Body of pancreas (tissue), 4 donors: Measurements from ENCODE around the gene RNPS1. TPM values are rescaled to one million over a fixed set of nuclear protein-coding genes. Genes with fewer than 3 reads are reported as not detected.

ENCODE experiments used
- ATAC-seq: fragments of 150-250 bp; one replicate; pipeline ENCODE4 v1.9.1; 2016
- DNase-seq, 4 donors: peaks; one replicate each; pipeline ENCODE4 v3.0.0-alpha.2; 2019
- H3K27ac ChIP-seq, 4 donors: fragments of 200-600 bp; sonication (generic); 1 replicate in 3 of 4; 2 replicates in 1 of 4; pipeline versions ENCODE4 v1.5.1 to v1.6.1; 2016 to 2019; ENCODE audit warnings: mild to moderate bottlenecking in 1 of 4, mixed read lengths in 1 of 4, moderate library complexity in 1 of 4
- H3K27me3 ChIP-seq, 2 donors: fragments of 200-600 bp; sonication (generic); one replicate each; pipeline ENCODE4 v1.6.0; 2016; ENCODE audit warnings: mild to moderate bottlenecking in 1 of 2
- H3K36me3 ChIP-seq, 2 donors: fragments of 200-600 bp; sonication (generic); replicated peaks in 1 of 2; 2 replicates each; pipeline ENCODE4 v1.5.1; 2016; ENCODE audit warnings: low read depth in 2 of 2; ENCODE audit not compliant: insufficient read depth in 1 of 2
- H3K4me1 ChIP-seq: fragments of 200-600 bp; sonication (generic); one replicate; pipeline ENCODE4 v1.6.0; 2016
- H3K4me3 ChIP-seq, 2 donors: fragments of 200-600 bp; sonication (generic); 1 replicate in 1 of 2; 2 replicates in 1 of 2; pipeline ENCODE4 v1.5.1; 2016 to 2019
- H3K9me3 ChIP-seq, 3 donors: fragments of 200-600 bp; sonication (generic); 1 replicate in 2 of 3; 2 replicates in 1 of 3; pipeline ENCODE4 v1.5.1; 2016
- CTCF ChIP-seq, 7 experiments: fragments of 450-650 bp in 4 of 7; fragments of 200-600 bp in 3 of 7; sonication (generic) in 3 of 7; IDR thresholded peaks; one replicate each; pipeline ENCODE4 v1.5.1; 2016 to 2019; ENCODE audit warnings: antibody characterized with exemption in 7 of 7
- POLR2A ChIP-seq, 3 donors: fragments of 450-650 bp; IDR thresholded peaks; one replicate each; pipeline ENCODE4 v1.6.1; 2016; ENCODE audit warnings: antibody characterized with exemption in 3 of 3, mild to moderate bottlenecking in 2 of 3
- WGBS, 2 donors: methylation state at CpG; one replicate each; pipeline ENCODE4 v1.1.5; 2017; 5-methylcytosine and 5-hydroxymethylcytosine counted together
- intact Hi-C: fragments of 100-400 bp; cut with DNase I; formaldehyde crosslinking; loops from one replicate; pipeline ENCODE4 v1.15.1; 2023
- total RNA-seq, 2 donors: library from RNA; depleted of rRNA; stranded (reverse); fragments of >200 nt; gene quantifications; one replicate each; pipeline ENCODE4 v1.1.0, GENCODE V29; 2016

Gene RNPS1
- total RNA-seq, 2 donors from 2014 or later, result 48.5 to 61.6 TPM

- Histone ChIP-seq H3K9me3 (no peaks in the 10 kb centered on the region), H3K27ac (no peak overlapping the region), H3K27me3 (no peaks in the 10 kb centered on the region), H3K4me3 (no peak overlapping the region), H3K36me3 (no peaks in the 10 kb centered on the region), H3K4me1 (peaks cover 14% of the 10 kb centered on the region)
- WGBS, 2 donors, result 68 to 100% methylated on average over 2 to 10 of the region's 10 CpGs
- intact Hi-C loops, result loop anchor here (5.0 kb wide), 1 partner anchor 223 kb away; no protein-coding TSS in a partner anchor
- TF ChIP-seq POLR2A (IDR thresholded peaks at IDR 0.05), result no peak
- TF ChIP-seq CTCF (IDR thresholded peaks at IDR 0.05), result no peak
- DNase-seq, result no peak
- no peak for ATAC-seq
These were observed 6.0 kb upstream of the RNPS1 start for GRCh38 chr16:2273931-2274330.

- intact Hi-C loops, result loop anchor here (5.0 kb wide), 1 partner anchor 224 kb away; no protein-coding TSS in a partner anchor
- 74 to 91% methylated on average over 4 to 16 of the region's 16 CpGs for WGBS, 2 donors
- TF ChIP-seq CTCF (IDR thresholded peaks at IDR 0.05) (no peak), POLR2A (IDR thresholded peaks at IDR 0.05) (no peak)
- no peak for DNase-seq
- Histone ChIP-seq H3K27me3 (no peaks in the 10 kb centered on the region), H3K36me3 (no peaks in the 10 kb centered on the region), H3K4me1 (peaks cover 16% of the 10 kb centered on the region), H3K9me3 (no peaks in the 10 kb centered on the region), H3K27ac (no peak overlapping the region), H3K4me3 (no peak overlapping the region)
- no peak for ATAC-seq
These were observed 5.6 kb upstream of the RNPS1 start for GRCh38 chr16:2273484-2273883.

GRCh38 chr16:2271848-2272461 is 4.0 kb upstream of the RNPS1 start:
- H3K27me3 ChIP-seq, result no peaks in the 10 kb centered on the region
- DNase-seq (no peak), ATAC-seq (no peak)
- no peaks in the 10 kb centered on the region for H3K9me3 ChIP-seq
- no peak for TF ChIP-seq CTCF (IDR thresholded peaks at IDR 0.05)
- TF ChIP-seq POLR2A (IDR thresholded peaks at IDR 0.05), result no peak
- no peak overlapping the region for H3K27ac ChIP-seq
- intact Hi-C loops, result loop anchor here (5.0 kb wide), 1 partner anchor 225 kb away; no protein-coding TSS in a partner anchor
- 55 to 89% methylated on average over 2 to 12 of the region's 14 CpGs for WGBS, 2 donors
- H3K4me3 ChIP-seq, result no peak overlapping the region
- no peaks in the 10 kb centered on the region for H3K36me3 ChIP-seq
- H3K4me1 ChIP-seq, result peaks cover 16% of the 10 kb centered on the region

- WGBS, 2 donors, result 73 to 74% methylated on average over 12 to 13 of the region's 15 CpGs
- no peak for ATAC-seq
- H3K4me1 ChIP-seq, result peaks cover 26% of the 10 kb centered on the region
- no peak for DNase-seq
- H3K4me3 ChIP-seq, result no peak overlapping the region
- no peak for TF ChIP-seq CTCF (IDR thresholded peaks at IDR 0.05)
- no peak for TF ChIP-seq POLR2A (IDR thresholded peaks at IDR 0.05)
- intact Hi-C loops, result loop anchor here (5.0 kb wide), 1 partner anchor 226 kb away; no protein-coding TSS in a partner anchor
- no peaks in the 10 kb centered on the region for H3K27me3 ChIP-seq
- H3K36me3 ChIP-seq, result no peaks in the 10 kb centered on the region
- no peaks in the 10 kb centered on the region for H3K9me3 ChIP-seq
- H3K27ac ChIP-seq, result no peak overlapping the region
These were observed 2.9 kb upstream of the RNPS1 start for GRCh38 chr16:2270588-2271470.
